ENCODE results near the gene SMIM21. TPM values are rescaled to one million over a fixed set of nuclear protein-coding genes. Genes with fewer than 3 reads are reported as not detected.

SMIM21 gene
- total and polyA plus RNA-seq, 2 of the 8 experiments (the other 6 are each of a cell fraction or from before 2014, with no cell fraction given) = not detected

- Histone ChIP-seq H3K14ac (ENCODE audit: insufficient read length) (no peak overlapping the region), H3K27me3 (replicated peaks in 1 of 4; ENCODE audit: control insufficient read depth in 3 of 4, extremely low read depth in 1 of 4, insufficient read depth in 3 of 4, low read length in 3 of 4) (no peaks in the 10 kb centered on the region), H2BK5ac (ENCODE audit: low read depth, low read length) (no peak overlapping the region), H3K23ac (ENCODE audit: insufficient read length) (no peak overlapping the region), H2AFZ (ENCODE audit: low read length) (no peak overlapping the region), H3K9ac (replicated peaks in 1 of 4; ENCODE audit: extremely low read depth in 1 of 4, low read depth in 3 of 4, low read length in 3 of 4) (no peak overlapping the region), H4K5ac (ENCODE audit: insufficient read length, low read depth, low read length) (no peak overlapping the region), H3K4me3 (ENCODE audit: extremely low read depth in 1 of 4, insufficient read depth in 2 of 4, low read depth in 3 of 4, low read length in 4 of 4) (no peak overlapping the region), H2BK20ac (ENCODE audit: low read length) (no peak overlapping the region), H3K9me3 (ENCODE audit: insufficient read depth in 2 of 2, low read depth in 1 of 2, low read length in 1 of 2) (peaks cover 0 to 5% of the 10 kb centered on the region in 2 experiments; a peak in 1 of 4 replicates), H4K20me1 (replicated peaks in 1 of 2; ENCODE audit: control insufficient read depth in 1 of 2, insufficient read depth in 2 of 2, low read length in 2 of 2) (no peaks in the 10 kb centered on the region), H3K18ac (ENCODE audit: extremely low read depth, low read length) (no peak overlapping the region), H2BK120ac (replicated peaks; ENCODE audit: low read depth, low read length) (no peak overlapping the region), H2BK12ac (ENCODE audit: low read depth, low read length) (no peak overlapping the region), H3K79me2 (ENCODE audit: control insufficient read depth in 1 of 2, insufficient read depth in 2 of 2, low read length in 2 of 2) (no peaks in the 10 kb centered on the region), H3K23me2 (ENCODE audit: low read depth, low read length) (no peaks in the 10 kb centered on the region), H2AK5ac (ENCODE audit: low read depth, low read length) (no peak overlapping the region), H3K27ac (ENCODE audit: low read depth, low read length) (no peak overlapping the region), H3K56ac (replicated peaks; ENCODE audit: insufficient read length, low read depth, low read length) (no peak overlapping the region), H4K8ac (ENCODE audit: extremely low read depth, insufficient read depth, low read length) (no peak overlapping the region), H3K4me1 (replicated peaks in 1 of 4; ENCODE audit: control insufficient read depth in 3 of 4, insufficient read depth in 4 of 4, low read length in 3 of 4) (peaks cover 0 to 2% (median 0%) of the 10 kb centered on the region in 4 experiments; a peak in 1 of 7 replicates), H2BK15ac (ENCODE audit: low read length) (no peak overlapping the region), H3K36me3 (ENCODE audit: control insufficient read depth in 2 of 4, insufficient read depth in 4 of 4, low read length in 3 of 4) (no peaks in the 10 kb centered on the region), H4K91ac (replicated peaks; ENCODE audit: insufficient read length, low read length) (no peak overlapping the region), H3K4ac (replicated peaks; ENCODE audit: insufficient read length, low read depth, low read length) (no peak overlapping the region), H3K79me1 (ENCODE audit: low read depth, low read length) (no peaks in the 10 kb centered on the region), H3K4me2 (ENCODE audit: insufficient read depth in 1 of 2, low read depth in 2 of 2, low read length in 2 of 2) (no peak overlapping the region)
- TF ChIP-seq SP4 (IDR thresholded peaks at IDR 0.05; ENCODE audit: low read length) (no peak), USF2 (IDR thresholded peaks at IDR 0.05; ENCODE audit: low read length) (no peak), JUN (IDR thresholded peaks at IDR 0.05; ENCODE audit: low read depth, low read length) (no peak), KDM4A (IDR thresholded peaks at IDR 0.05; ENCODE audit: low read depth, low read length, severe bottlenecking) (no peak), ZNF274 (IDR thresholded peaks at IDR 0.05; ENCODE audit: borderline replicate concordance, extremely low read depth, low read length) (no peak), CREB1 (IDR thresholded peaks at IDR 0.05) (no peak), KDM5A (IDR thresholded peaks at IDR 0.05; ENCODE audit: low read length) (no peak), EP300 (IDR thresholded peaks at IDR 0.05; ENCODE audit: borderline replicate concordance in 1 of 2, low read depth in 2 of 2, low read length in 2 of 2) (no peak), POLR2A (IDR thresholded peaks at IDR 0.05; ENCODE audit: control extremely low read depth in 1 of 2, low read depth in 2 of 2, low read length in 2 of 2) (no peak), GABPA (IDR thresholded peaks at IDR 0.05; ENCODE audit: borderline replicate concordance, insufficient read depth, low read length) (no peak)
- FAIRE-seq (no peak), DNase-seq (ENCODE audit: low read depth in 1 of 2, low spot score in 2 of 2) (no peak)
- ChIA-PET POLR2A (ENCODE audit: partially characterized antibody) (no interaction called here), CTCF (ENCODE audit: partially characterized antibody) (no interaction called here)
- 93% methylated on average over 6 of the region's 6 CpGs; no CpG with 5 or more reads in 1 of the 2 experiments for WGBS, 2 experiments (ENCODE audit: extremely low coverage in 1 of 2, insufficient coverage in 1 of 2, insufficient read length in 1 of 2, insufficient replicate concordance in 2 of 2, low coverage in 1 of 2, low lambda C conversion rate in 2 of 2, missing lambda C conversion rate in 1 of 2)
Measured at GRCh38 chr18:75374466-75374865, 53.0 kb downstream of the SMIM21 start.
